Osteoblast (primary cell): ENCODE results near the gene TENM3. TPM values are rescaled to one million over a fixed set of nuclear protein-coding genes. Genes with fewer than 3 reads are reported as not detected.

Experiments used
- DNase-seq: peaks from one replicate; pipeline ENCODE4 v3.0.0; 2011; ENCODE audit warnings: low spot score, mixed read lengths; ENCODE audit not compliant: insufficient read length; ENCODE audit errors: missing footprints
- H2AFZ ChIP-seq: 2 replicates; pipeline ENCODE4 v1.6.0; 2011; ENCODE audit warnings: mild to moderate bottlenecking, low read length
- H3K27ac ChIP-seq: 2 replicates; pipeline ENCODE4 v1.5.1; 2011; ENCODE audit warnings: mild to moderate bottlenecking, low read depth, low read length, moderate library complexity
- H3K27me3 ChIP-seq: 2 replicates; pipeline ENCODE4 v1.6.0; 2012; ENCODE audit warnings: mild to moderate bottlenecking, control low read depth, inconsistent platforms, low read length, moderate library complexity; ENCODE audit not compliant: insufficient read depth
- H3K36me3 ChIP-seq: 2 replicates; pipeline ENCODE4 v1.5.1; 2011; ENCODE audit warnings: mild to moderate bottlenecking, low read length, control low read depth, moderate library complexity; ENCODE audit not compliant: insufficient read depth
- H3K4me1 ChIP-seq: 2 replicates; pipeline ENCODE4 v1.5.1; 2011; ENCODE audit warnings: mild to moderate bottlenecking, low read length, control low read depth, moderate library complexity; ENCODE audit not compliant: insufficient read depth
- H3K4me2 ChIP-seq: 2 replicates; pipeline ENCODE4 v1.6.0; 2011; ENCODE audit warnings: mild to moderate bottlenecking, low read length; ENCODE audit not compliant: insufficient read depth
- H3K4me3 ChIP-seq: fragments of 200-600 bp; sonication (generic); 3 replicates; pipeline ENCODE4 v1.5.1; 2012; ENCODE audit warnings: mild to moderate bottlenecking, low read length, inconsistent platforms; ENCODE audit not compliant: insufficient read depth
- H3K79me2 ChIP-seq: 2 replicates; pipeline ENCODE4 v1.6.0; 2012; ENCODE audit warnings: mild to moderate bottlenecking, low read length, control low read depth, inconsistent platforms; ENCODE audit not compliant: insufficient read depth
- H3K9me3 ChIP-seq: 2 replicates; pipeline ENCODE4 v1.5.1; 2011; ENCODE audit warnings: low read depth, low read length, control low read depth
- H4K20me1 ChIP-seq: 2 replicates; pipeline ENCODE4 v1.6.0; 2012; ENCODE audit warnings: mild to moderate bottlenecking, low read length, control low read depth; ENCODE audit not compliant: insufficient read depth
- CTCF ChIP-seq: IDR thresholded peaks from 2 replicates; pipeline ENCODE4 v1.5.1; 2011; ENCODE audit warnings: mild to moderate bottlenecking, low read depth, low read length, moderate library complexity; ENCODE audit errors: extremely low read depth
- total RNA-seq: library from RNA; depleted of rRNA; stranded (reverse); fragments of >200 nt; gene quantifications from 2 replicates; pipeline ENCODE4 v1.2.3, GENCODE V29; 2012

TENM3 gene
- total RNA-seq, 1 donor: 59.0 TPM

- Histone ChIP-seq H4K20me1 (no peaks in the 10 kb centered on the region), H3K27me3 (no peaks in the 10 kb centered on the region), H3K79me2 (peaks cover 2% of the 10 kb centered on the region), H3K4me1 (peaks cover 11% of the 10 kb centered on the region), H3K4me2 (no peak overlapping the region), H3K9me3 (no peaks in the 10 kb centered on the region), H3K4me3 (no peak overlapping the region), H2AFZ (no peak overlapping the region), H3K36me3 (no peaks in the 10 kb centered on the region), H3K27ac (no peak overlapping the region)
- TF ChIP-seq CTCF: no peak
- no peak for DNase-seq
Observed at GRCh38 chr4:182213004-182213403, 30.2 kb upstream of the TENM3 start.

DNA sequence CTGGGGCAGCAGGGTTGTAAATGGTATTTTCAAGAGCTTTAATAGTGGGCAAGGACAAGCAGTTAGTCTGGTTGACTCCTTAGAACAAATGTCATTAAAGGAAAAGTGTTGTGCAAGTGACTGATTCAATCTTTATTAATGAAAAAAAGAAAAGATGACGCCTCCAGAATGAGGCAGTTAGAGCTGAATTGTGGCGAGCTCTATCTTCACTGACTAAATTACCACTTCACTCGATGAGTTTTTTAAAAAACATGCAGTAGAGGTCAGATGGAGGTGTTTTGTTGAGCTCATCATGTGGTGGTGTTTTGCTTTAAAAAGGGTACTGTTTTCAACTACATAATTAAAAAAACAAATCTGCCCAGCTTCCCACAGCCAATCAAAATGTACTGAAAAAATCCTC is 28.1 kb upstream of the TENM3 start:
- Histone ChIP-seq H3K9me3 (no peaks in the 10 kb centered on the region), H3K36me3 (no peaks in the 10 kb centered on the region), H3K4me3 (no peak overlapping the region), H2AFZ (no peak overlapping the region), H3K27me3 (no peaks in the 10 kb centered on the region), H4K20me1 (no peaks in the 10 kb centered on the region), H3K79me2 (no peaks in the 10 kb centered on the region), H3K4me2 (no peak overlapping the region), H3K4me1 (peaks cover 7% of the 10 kb centered on the region), H3K27ac (no peak overlapping the region)
- no peak for TF ChIP-seq CTCF
- no peak for DNase-seq

GRCh38 chr4:182216005-182216404 is 27.2 kb upstream of the TENM3 start:
- H3K4me2 ChIP-seq: no peak overlapping the region
- DNase-seq: no peak

DNA sequence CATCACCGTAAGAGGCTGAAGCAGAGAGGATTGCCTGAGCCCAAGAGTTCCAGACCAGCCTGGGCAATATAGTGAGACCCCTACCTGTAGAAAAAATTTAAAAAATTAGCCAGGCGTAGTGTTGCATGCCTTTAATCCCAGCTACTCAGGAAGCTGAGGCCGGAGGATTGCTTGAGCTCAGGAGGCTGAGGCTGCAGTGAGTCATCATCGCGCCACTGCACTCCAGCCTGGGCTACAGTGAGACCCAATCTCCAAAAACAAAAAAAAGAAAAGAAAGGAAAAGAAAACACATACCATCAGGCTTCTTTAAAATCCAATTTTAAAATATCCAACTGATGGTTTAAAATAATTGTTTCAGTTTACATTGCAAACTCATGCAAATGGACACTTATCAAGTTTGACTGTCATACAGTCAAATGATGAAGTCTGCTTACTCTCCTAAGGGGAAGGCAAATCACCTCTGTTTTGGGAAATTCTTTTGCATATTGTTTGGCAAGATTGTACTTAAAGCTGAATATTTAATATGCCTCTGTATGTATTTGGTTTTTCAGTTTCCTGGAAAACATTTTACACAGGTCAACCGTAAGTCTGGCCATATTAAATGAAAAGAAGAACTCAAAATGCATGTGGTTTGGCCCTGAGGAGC is 23.7 kb upstream of the TENM3 start:
- Histone ChIP-seq H2AFZ (peak overlapping the region; percentile 3), H3K36me3 (no peaks in the 10 kb centered on the region), H3K4me3 (no peak overlapping the region), H3K27ac (no peak overlapping the region), H3K4me1 (peaks cover 3% of the 10 kb centered on the region), H3K79me2 (no peaks in the 10 kb centered on the region), H3K9me3 (no peaks in the 10 kb centered on the region), H3K27me3 (no peaks in the 10 kb centered on the region), H4K20me1 (no peaks in the 10 kb centered on the region), H3K4me2 (peak overlapping the region; percentile 8)
- no peak for TF ChIP-seq CTCF
- DNase-seq: no peak

More at GRCh38 chr4:182216005-182216404, 27.2 kb upstream of the TENM3 start:
- no peaks in the 10 kb centered on the region for H3K36me3 ChIP-seq
- no peaks in the 10 kb centered on the region for H3K79me2 ChIP-seq
- TF ChIP-seq CTCF: no peak
- H3K27me3 ChIP-seq: no peaks in the 10 kb centered on the region
- H4K20me1 ChIP-seq: no peaks in the 10 kb centered on the region
- H3K9me3 ChIP-seq: no peaks in the 10 kb centered on the region
- H2AFZ ChIP-seq: no peak overlapping the region
- no peak overlapping the region for H3K4me3 ChIP-seq
- no peak overlapping the region for H3K27ac ChIP-seq
- peaks cover 7% of the 10 kb centered on the region for H3K4me1 ChIP-seq
